ENCODE measurements around the gene FHL2. TPM values are rescaled to one million over a fixed set of nuclear protein-coding genes. Genes with fewer than 3 reads are reported as not detected.

FHL2 gene
- total RNA-seq, 1 donor from 2014 or later, result 5.5 TPM

DNA sequence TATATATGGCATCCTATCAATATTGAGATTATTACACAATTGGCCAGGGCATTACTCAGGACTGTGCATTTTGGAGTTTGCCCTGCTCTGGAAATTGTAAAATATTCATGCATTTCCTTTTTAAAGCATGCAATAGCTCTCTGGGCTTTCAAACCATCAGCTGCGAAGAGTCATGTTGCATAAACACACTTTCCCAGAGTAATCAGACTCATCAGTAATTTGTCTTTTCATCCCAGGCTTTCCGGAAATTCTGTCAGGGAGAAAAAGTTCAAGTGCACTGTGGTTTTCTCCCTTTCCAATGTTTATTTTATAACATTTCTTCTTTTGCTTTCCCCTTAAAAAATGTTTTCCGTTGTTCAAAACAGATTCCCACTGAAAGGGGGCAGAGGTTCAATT, 38.9 kb upstream of the FHL2 start:
- peak overlapping the region; percentile 71 for H3K27ac ChIP-seq
- DNase-seq (no peak), ATAC-seq (peak in 1 of 2 donors; percentile 49)
- TF ChIP-seq, protein P1, sequence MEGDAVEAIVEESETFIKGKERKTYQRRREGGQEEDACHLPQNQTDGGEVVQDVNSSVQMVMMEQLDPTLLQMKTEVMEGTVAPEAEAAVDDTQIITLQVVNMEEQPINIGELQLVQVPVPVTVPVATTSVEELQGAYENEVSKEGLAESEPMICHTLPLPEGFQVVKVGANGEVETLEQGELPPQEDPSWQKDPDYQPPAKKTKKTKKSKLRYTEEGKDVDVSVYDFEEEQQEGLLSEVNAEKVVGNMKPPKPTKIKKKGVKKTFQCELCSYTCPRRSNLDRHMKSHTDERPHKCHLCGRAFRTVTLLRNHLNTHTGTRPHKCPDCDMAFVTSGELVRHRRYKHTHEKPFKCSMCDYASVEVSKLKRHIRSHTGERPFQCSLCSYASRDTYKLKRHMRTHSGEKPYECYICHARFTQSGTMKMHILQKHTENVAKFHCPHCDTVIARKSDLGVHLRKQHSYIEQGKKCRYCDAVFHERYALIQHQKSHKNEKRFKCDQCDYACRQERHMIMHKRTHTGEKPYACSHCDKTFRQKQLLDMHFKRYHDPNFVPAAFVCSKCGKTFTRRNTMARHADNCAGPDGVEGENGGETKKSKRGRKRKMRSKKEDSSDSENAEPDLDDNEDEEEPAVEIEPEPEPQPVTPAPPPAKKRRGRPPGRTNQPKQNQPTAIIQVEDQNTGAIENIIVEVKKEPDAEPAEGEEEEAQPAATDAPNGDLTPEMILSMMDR (IDR thresholded peaks at IDR 0.05), result no peak
- no peaks in the 10 kb centered on the region for H3K27me3 ChIP-seq (ENCODE audit: low read depth)
- no peaks in the 10 kb centered on the region for H3K36me3 ChIP-seq
- intact Hi-C loops (cut with DNase I), result no loop called here
- H3K4me3 ChIP-seq, result no peak overlapping the region
- no peaks in the 10 kb centered on the region for H3K9me3 ChIP-seq
- peaks cover 11% of the 10 kb centered on the region for H3K4me1 ChIP-seq

- H3K4me1 ChIP-seq, result no peaks in the 10 kb centered on the region
- H3K4me3 ChIP-seq, result no peak overlapping the region
- no peak for ATAC-seq
- intact Hi-C loops (cut with DNase I), result no loop called here
- no peak overlapping the region for H3K27ac ChIP-seq
- H3K36me3 ChIP-seq, result no peaks in the 10 kb centered on the region
- TF ChIP-seq, protein P1 (IDR thresholded peaks at IDR 0.05), result no peak
- H3K27me3 ChIP-seq (ENCODE audit: low read depth), result no peaks in the 10 kb centered on the region
- no peaks in the 10 kb centered on the region for H3K9me3 ChIP-seq
- DNase-seq, result no peak
Observed at GRCh38 chr2:105432749-105433148, 33.9 kb upstream of the FHL2 start.

GRCh38 chr2:105432044-105432399, 33.2 kb upstream of the FHL2 start:
- intact Hi-C loops (cut with DNase I), result no loop called here
- no peak overlapping the region for H3K27ac ChIP-seq
- TF ChIP-seq, protein P1 (IDR thresholded peaks at IDR 0.05), result no peak
- H3K36me3 ChIP-seq, result no peaks in the 10 kb centered on the region
- DNase-seq (no peak), ATAC-seq (no peak)
- H3K9me3 ChIP-seq, result no peaks in the 10 kb centered on the region
- H3K27me3 ChIP-seq (ENCODE audit: low read depth), result no peaks in the 10 kb centered on the region
- no peaks in the 10 kb centered on the region for H3K4me1 ChIP-seq
- no peak overlapping the region for H3K4me3 ChIP-seq

DNA sequence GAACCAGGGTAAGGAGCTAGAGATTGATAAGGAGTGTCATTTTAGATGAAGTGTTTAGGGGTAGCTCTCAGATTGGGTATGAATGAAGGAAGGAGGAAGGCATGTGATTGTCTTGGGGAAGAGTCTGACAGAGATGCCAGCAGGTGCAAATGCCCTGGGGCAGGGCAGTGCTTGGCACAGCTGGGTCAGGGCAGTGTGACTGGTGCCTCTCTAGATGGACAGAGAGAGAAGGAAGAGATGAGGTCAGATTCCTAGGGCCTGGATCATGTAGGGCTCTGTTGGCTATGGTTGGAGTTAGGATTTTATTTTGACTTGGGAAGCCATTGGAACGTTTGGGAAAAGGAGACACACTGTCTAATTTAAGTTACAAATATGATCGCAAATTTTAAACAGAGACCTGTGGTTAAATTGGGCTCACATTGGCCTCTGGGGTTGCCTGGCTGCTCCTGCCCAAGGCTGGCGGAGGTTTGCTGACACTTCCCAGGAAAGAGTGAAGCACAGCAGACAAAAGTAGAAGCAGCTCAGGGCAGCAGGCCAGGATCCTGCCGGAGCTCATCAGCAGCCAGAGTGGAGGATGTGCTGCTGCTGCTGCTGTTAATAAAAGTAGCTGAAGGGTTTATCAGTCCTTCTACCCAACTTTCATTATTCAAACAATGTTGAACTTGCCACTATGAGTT, 32.7 kb upstream of the FHL2 start:
- Histone ChIP-seq H3K4me1 (no peaks in the 10 kb centered on the region), H3K36me3 (no peaks in the 10 kb centered on the region), H3K27me3 (ENCODE audit: low read depth) (no peaks in the 10 kb centered on the region), H3K27ac (no peak overlapping the region), H3K9me3 (no peaks in the 10 kb centered on the region), H3K4me3 (no peak overlapping the region)
- intact Hi-C loops (cut with DNase I), result no loop called here
- DNase-seq (no peak), ATAC-seq (peak in 1 of 2 donors; percentile 23)
- TF ChIP-seq, protein P1 (IDR thresholded peaks at IDR 0.05), result no peak

- Histone ChIP-seq H3K27me3 (ENCODE audit: low read depth) (no peaks in the 10 kb centered on the region), H3K27ac (no peak overlapping the region), H3K9me3 (no peaks in the 10 kb centered on the region), H3K4me3 (no peak overlapping the region), H3K4me1 (no peaks in the 10 kb centered on the region), H3K36me3 (no peaks in the 10 kb centered on the region)
- ATAC-seq (peak in 1 of 2 donors; percentile 30), DNase-seq (no peak)
- intact Hi-C loops (cut with DNase I), result no loop called here
- TF ChIP-seq, protein P1 (IDR thresholded peaks at IDR 0.05), result no peak
Observed at GRCh38 chr2:105428387-105429018, 29.7 kb upstream of the FHL2 start.

All from lower lobe of right lung (tissue), 2 donors.